Parathyroid adenoma (tissue), 2 donors: ENCODE measurements around the gene ADI1.
"Not testable (repeated sequence)": the region's sequence is repeated elsewhere in the genome, so short reads cannot be mapped to it uniquely, and the experiment has no call there.

Experiments used
- H2AFZ ChIP-seq: fragments of 300-600 bp; sonication (generic); one replicate; pipeline ENCODE4 v1.7.0; 2017; ENCODE audit warnings: antibody characterized with exemption, mild to moderate bottlenecking
- H3K27ac ChIP-seq: fragments of 300-600 bp; sonication (generic); one replicate; pipeline ENCODE4 v1.7.0; 2017
- H3K27me3 ChIP-seq: fragments of 300-600 bp; sonication (generic); one replicate; pipeline ENCODE4 v1.7.0; 2017; ENCODE audit warnings: low read length; ENCODE audit not compliant: control insufficient read depth, insufficient read depth
- H3K36me3 ChIP-seq: fragments of 300-600 bp; sonication (generic); one replicate; pipeline ENCODE4 v1.7.0; 2017; ENCODE audit warnings: low read length; ENCODE audit not compliant: control insufficient read depth, insufficient read depth
- H3K4me1 ChIP-seq: fragments of 300-600 bp; sonication (generic); one replicate; pipeline ENCODE4 v1.7.0; 2017; ENCODE audit warnings: control low read depth
- H3K4me2 ChIP-seq: fragments of 300-600 bp; sonication (generic); one replicate; pipeline ENCODE4 v1.7.0; 2017; ENCODE audit warnings: low read length
- H3K4me3 ChIP-seq: fragments of 300-600 bp; sonication (generic); one replicate; pipeline ENCODE4 v1.7.0; 2017; ENCODE audit warnings: low read depth, low read length
- H3K79me2 ChIP-seq: fragments of 300-600 bp; sonication (generic); one replicate; pipeline ENCODE4 v1.7.0; 2017; ENCODE audit warnings: control low read depth
- H3K9ac ChIP-seq: fragments of 300-600 bp; sonication (generic); one replicate; pipeline ENCODE4 v1.7.0; 2017; ENCODE audit warnings: mild to moderate bottlenecking
- H3K9me3 ChIP-seq: fragments of 300-600 bp; sonication (generic); one replicate; pipeline ENCODE4 v1.7.0; 2017; ENCODE audit warnings: low read length; ENCODE audit not compliant: control insufficient read depth
- CTCF ChIP-seq: fragments of 300-600 bp; sonication (generic); IDR thresholded peaks from one replicate; pipeline ENCODE4 v1.7.0; 2017; ENCODE audit warnings: antibody characterized with exemption, mild to moderate bottlenecking
- donor health status: primary hyperparathyroidism.

ADI1 gene

DNA sequence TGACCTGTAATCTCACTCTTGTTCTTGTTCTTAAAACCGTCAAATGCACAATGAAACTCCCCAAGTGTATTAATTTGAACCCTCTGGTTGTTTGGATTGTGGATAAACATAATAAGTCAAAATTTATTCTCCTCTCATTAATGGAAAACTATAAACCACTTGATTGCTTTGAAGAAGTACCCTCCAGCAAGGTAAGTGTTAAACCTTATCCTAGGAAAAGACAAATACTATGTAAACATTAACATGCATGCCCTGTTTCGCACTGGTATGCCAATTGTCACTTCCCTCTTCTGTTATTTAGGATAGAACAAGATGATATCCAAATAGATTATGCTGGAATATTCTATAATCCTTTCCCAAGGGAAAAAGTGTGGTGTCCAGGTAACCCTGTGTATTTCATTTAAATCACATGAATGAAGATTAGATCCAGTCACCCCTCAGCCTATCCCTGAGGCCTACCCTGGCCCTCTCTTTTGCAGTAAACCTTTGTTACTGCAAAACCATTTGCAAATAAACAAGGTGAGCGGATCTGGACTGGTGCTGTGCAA lies 1.3 kb downstream of the ADI1 start:
- peak overlapping the region; percentile 91 for H2AFZ ChIP-seq
- no peaks in the 10 kb centered on the region for H3K27me3 ChIP-seq
- no peak overlapping the region for H3K9ac ChIP-seq
- H3K4me2 ChIP-seq = peak overlapping the region; percentile 98
- H3K36me3 ChIP-seq = no peaks in the 10 kb centered on the region
- peak overlapping the region; percentile 95 for H3K27ac ChIP-seq
- peaks cover 6% of the 10 kb centered on the region for H3K79me2 ChIP-seq
- peaks cover 9% of the 10 kb centered on the region for H3K4me1 ChIP-seq
- H3K9me3 ChIP-seq = no peaks in the 10 kb centered on the region
- TF ChIP-seq CTCF = no peak
- peak overlapping the region; percentile 92 for H3K4me3 ChIP-seq

DNA sequence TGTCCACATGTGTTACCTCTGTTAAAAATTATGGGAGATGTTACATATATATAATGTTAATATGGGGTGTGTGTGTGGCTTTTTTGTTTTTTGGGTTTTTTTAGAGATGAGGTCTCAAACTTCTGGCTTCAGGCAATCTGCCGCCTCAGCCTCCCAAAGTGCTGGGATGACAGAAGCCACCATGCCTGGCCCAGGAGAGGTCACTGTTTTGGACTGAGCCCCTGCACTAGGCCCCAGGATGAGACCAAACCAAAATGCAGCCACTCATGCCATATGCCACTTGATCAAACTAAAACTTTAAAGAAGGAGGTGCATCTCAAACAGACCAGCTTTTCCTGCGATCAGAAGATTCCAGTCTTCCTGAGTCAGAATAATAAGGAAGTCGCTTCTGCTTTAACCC lies 2.5 kb downstream of the ADI1 start:
- H3K9me3 ChIP-seq = no peaks in the 10 kb centered on the region
- no peak overlapping the region for H3K4me2 ChIP-seq
- H3K4me3 ChIP-seq = no peak overlapping the region
- no peaks in the 10 kb centered on the region for H3K27me3 ChIP-seq
- H3K27ac ChIP-seq = no peak overlapping the region
- no peak overlapping the region for H3K9ac ChIP-seq
- no peak for TF ChIP-seq CTCF
- H3K4me1 ChIP-seq = peaks cover 4% of the 10 kb centered on the region
- H2AFZ ChIP-seq = no peak overlapping the region
- H3K79me2 ChIP-seq = peaks cover 6% of the 10 kb centered on the region
- H3K36me3 ChIP-seq = no peaks in the 10 kb centered on the region

GRCh38 chr2:3515438-3515837 lies 3.9 kb downstream of the ADI1 start:
- not testable (repeated sequence) for H3K4me1 ChIP-seq, H2AFZ ChIP-seq, H3K4me2 ChIP-seq, H3K27me3 ChIP-seq, H3K9ac ChIP-seq, H3K36me3 ChIP-seq, H3K4me3 ChIP-seq, H3K79me2 ChIP-seq, H3K9me3 ChIP-seq, H3K27ac ChIP-seq

DNA sequence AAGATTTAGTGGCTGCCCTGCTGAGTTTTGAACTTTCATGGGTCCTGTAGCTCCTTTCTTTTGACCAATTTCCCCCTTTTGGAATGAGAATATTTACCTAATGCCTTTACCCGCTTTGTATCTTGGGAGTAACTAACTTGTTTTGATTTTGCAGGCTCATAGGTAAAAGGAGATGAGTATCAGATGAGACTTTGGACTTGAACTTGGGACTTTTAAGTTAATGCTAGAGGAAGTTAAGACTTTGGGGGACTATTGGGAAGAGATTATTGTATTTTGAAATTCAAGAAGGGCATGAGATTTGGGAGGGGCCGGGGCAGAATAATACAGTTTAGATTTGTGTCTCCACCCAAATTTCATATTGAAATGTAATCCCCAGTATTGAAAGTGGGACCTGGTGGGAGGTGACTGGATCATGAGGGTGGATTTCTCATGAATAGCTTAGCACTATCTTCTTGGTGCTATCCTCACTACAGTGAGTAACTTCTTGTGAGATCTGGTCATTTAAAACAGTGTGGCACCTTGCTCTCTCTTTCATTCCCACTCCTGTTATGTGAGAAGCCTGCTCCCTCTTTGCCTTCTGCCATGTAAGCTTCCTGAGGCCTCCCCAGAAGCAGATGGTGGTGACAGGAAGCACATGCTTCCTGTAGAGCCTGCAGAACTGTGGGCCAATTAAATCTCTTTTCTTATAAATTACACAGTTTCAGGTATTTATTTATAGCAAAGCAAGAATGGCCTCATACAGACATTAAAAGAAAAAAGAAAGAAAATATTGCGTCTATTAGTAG lies 6.1 kb downstream of the ADI1 start:
- Histone ChIP-seq H3K79me2 (peaks cover 9% of the 10 kb centered on the region), H3K9ac (no peak overlapping the region), H3K36me3 (no peaks in the 10 kb centered on the region), H3K9me3 (no peaks in the 10 kb centered on the region), H3K27me3 (no peaks in the 10 kb centered on the region), H3K4me2 (no peak overlapping the region), H3K4me3 (no peak overlapping the region), H2AFZ (no peak overlapping the region), H3K4me1 (peaks cover 4% of the 10 kb centered on the region), H3K27ac (no peak overlapping the region)
- TF ChIP-seq CTCF = no peak

GRCh38 chr2:3512086-3512485 lies 7.2 kb downstream of the ADI1 start:
- H3K36me3 ChIP-seq = no peaks in the 10 kb centered on the region
- no peaks in the 10 kb centered on the region for H3K27me3 ChIP-seq
- TF ChIP-seq CTCF = no peak
- H3K4me1 ChIP-seq = no peaks in the 10 kb centered on the region
- H2AFZ ChIP-seq = no peak overlapping the region
- peaks cover 9% of the 10 kb centered on the region for H3K79me2 ChIP-seq
- no peaks in the 10 kb centered on the region for H3K9me3 ChIP-seq
- no peak overlapping the region for H3K4me3 ChIP-seq
- no peak overlapping the region for H3K4me2 ChIP-seq
- H3K27ac ChIP-seq = no peak overlapping the region
- no peak overlapping the region for H3K9ac ChIP-seq
